SK-N-SH (cell line): ENCODE measurements around the gene CTBP2.

ENCODE experiments used
- GABPA ChIP-seq: IDR thresholded peaks from 2 replicates; pipeline ENCODE4 v1.4.0; 2012; ENCODE audit warnings: low read depth, mild to moderate bottlenecking
- JUND ChIP-seq: IDR thresholded peaks from 2 replicates; pipeline ENCODE4 v1.4.0; 2012
- NFIC ChIP-seq: IDR thresholded peaks from 2 replicates; pipeline ENCODE4 v1.4.0; 2012; ENCODE audit warnings: borderline replicate concordance
- NRF1 ChIP-seq: IDR thresholded peaks from 2 replicates; pipeline ENCODE4 v1.6.1; 2012; ENCODE audit warnings: low read depth, mild to moderate bottlenecking, low read length
- POLR2AphosphoS5 ChIP-seq: IDR thresholded peaks from 2 replicates; pipeline ENCODE4 v1.6.1; 2012; ENCODE audit warnings: low read depth, low read length
- RXRA ChIP-seq: IDR thresholded peaks from 2 replicates; pipeline ENCODE4 v1.4.0; 2012; ENCODE audit warnings: low read depth, mild to moderate bottlenecking, borderline replicate concordance
- TAF1 ChIP-seq: IDR thresholded peaks from 2 replicates; pipeline ENCODE4 v1.6.1; 2012; ENCODE audit warnings: low read depth, mild to moderate bottlenecking, low read length, moderate library complexity, borderline replicate concordance
- YY1 ChIP-seq: IDR thresholded peaks from 2 replicates; pipeline ENCODE4 v1.4.0; 2012; ENCODE audit warnings: low read depth, mild to moderate bottlenecking
- TF ChIP-seq, protein P1 (sequence below): fragments of 200-600 bp; sonication (generic); IDR thresholded peaks from 2 replicates; pipeline ENCODE4 v1.6.1; 2017; ENCODE audit warnings: antibody characterized with exemption, mild to moderate bottlenecking, moderate library complexity
- TF ChIP-seq, protein P2 (sequence below): IDR thresholded peaks from 2 replicates; pipeline ENCODE4 v1.4.0; 2012; ENCODE audit warnings: low read depth, borderline replicate concordance
- TF ChIP-seq, protein P3 (sequence below): IDR thresholded peaks from 2 replicates; pipeline ENCODE4 v1.6.1; 2012; ENCODE audit warnings: mild to moderate bottlenecking, low read depth, low read length, moderate library complexity
- TF ChIP-seq, protein P4 (sequence below): fragments of 150-350 bp; IDR thresholded peaks from 2 replicates; pipeline ENCODE4 v1.6.1; 2017; ENCODE audit warnings: antibody characterized with exemption, low read length, low read depth, borderline replicate concordance
- TF ChIP-seq, protein P5 (sequence below): IDR thresholded peaks from 2 replicates; pipeline ENCODE4 v1.4.0; 2012; ENCODE audit warnings: low read depth

DNA sequence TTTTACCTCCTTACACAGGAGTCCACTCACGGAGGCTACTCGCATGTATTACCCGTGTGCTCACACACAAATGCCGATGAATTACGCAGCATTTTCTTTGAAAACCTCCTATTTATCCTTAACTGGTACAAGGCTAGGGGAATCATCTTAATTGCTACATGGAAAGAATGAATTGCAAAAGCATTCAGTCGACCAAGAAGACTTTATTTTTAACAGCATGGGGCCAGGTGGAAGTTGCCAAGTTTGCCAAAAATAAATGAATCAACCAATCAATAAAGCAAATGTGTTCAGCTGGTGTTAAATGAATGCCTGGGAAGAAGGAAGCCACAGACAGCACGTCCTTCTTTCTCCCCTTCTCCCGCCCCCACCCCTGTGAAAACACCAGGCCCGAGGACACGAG is 55.8 kb downstream of the CTBP2 start:
- TF ChIP-seq, protein P1, sequence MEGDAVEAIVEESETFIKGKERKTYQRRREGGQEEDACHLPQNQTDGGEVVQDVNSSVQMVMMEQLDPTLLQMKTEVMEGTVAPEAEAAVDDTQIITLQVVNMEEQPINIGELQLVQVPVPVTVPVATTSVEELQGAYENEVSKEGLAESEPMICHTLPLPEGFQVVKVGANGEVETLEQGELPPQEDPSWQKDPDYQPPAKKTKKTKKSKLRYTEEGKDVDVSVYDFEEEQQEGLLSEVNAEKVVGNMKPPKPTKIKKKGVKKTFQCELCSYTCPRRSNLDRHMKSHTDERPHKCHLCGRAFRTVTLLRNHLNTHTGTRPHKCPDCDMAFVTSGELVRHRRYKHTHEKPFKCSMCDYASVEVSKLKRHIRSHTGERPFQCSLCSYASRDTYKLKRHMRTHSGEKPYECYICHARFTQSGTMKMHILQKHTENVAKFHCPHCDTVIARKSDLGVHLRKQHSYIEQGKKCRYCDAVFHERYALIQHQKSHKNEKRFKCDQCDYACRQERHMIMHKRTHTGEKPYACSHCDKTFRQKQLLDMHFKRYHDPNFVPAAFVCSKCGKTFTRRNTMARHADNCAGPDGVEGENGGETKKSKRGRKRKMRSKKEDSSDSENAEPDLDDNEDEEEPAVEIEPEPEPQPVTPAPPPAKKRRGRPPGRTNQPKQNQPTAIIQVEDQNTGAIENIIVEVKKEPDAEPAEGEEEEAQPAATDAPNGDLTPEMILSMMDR: no peak
- TF ChIP-seq POLR2AphosphoS5: no peak
- TF ChIP-seq RXRA: no peak
- TF ChIP-seq GABPA: no peak
- TF ChIP-seq, protein P2, sequence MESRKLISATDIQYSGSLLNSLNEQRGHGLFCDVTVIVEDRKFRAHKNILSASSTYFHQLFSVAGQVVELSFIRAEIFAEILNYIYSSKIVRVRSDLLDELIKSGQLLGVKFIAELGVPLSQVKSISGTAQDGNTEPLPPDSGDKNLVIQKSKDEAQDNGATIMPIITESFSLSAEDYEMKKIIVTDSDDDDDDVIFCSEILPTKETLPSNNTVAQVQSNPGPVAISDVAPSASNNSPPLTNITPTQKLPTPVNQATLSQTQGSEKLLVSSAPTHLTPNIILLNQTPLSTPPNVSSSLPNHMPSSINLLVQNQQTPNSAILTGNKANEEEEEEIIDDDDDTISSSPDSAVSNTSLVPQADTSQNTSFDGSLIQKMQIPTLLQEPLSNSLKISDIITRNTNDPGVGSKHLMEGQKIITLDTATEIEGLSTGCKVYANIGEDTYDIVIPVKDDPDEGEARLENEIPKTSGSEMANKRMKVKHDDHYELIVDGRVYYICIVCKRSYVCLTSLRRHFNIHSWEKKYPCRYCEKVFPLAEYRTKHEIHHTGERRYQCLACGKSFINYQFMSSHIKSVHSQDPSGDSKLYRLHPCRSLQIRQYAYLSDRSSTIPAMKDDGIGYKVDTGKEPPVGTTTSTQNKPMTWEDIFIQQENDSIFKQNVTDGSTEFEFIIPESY: no peak
- TF ChIP-seq NFIC: no peak
- TF ChIP-seq, protein P3, sequence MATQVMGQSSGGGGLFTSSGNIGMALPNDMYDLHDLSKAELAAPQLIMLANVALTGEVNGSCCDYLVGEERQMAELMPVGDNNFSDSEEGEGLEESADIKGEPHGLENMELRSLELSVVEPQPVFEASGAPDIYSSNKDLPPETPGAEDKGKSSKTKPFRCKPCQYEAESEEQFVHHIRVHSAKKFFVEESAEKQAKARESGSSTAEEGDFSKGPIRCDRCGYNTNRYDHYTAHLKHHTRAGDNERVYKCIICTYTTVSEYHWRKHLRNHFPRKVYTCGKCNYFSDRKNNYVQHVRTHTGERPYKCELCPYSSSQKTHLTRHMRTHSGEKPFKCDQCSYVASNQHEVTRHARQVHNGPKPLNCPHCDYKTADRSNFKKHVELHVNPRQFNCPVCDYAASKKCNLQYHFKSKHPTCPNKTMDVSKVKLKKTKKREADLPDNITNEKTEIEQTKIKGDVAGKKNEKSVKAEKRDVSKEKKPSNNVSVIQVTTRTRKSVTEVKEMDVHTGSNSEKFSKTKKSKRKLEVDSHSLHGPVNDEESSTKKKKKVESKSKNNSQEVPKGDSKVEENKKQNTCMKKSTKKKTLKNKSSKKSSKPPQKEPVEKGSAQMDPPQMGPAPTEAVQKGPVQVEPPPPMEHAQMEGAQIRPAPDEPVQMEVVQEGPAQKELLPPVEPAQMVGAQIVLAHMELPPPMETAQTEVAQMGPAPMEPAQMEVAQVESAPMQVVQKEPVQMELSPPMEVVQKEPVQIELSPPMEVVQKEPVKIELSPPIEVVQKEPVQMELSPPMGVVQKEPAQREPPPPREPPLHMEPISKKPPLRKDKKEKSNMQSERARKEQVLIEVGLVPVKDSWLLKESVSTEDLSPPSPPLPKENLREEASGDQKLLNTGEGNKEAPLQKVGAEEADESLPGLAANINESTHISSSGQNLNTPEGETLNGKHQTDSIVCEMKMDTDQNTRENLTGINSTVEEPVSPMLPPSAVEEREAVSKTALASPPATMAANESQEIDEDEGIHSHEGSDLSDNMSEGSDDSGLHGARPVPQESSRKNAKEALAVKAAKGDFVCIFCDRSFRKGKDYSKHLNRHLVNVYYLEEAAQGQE: no peak
- TF ChIP-seq NRF1: no peak
- TF ChIP-seq YY1: no peak
- TF ChIP-seq JUND: no peak
- TF ChIP-seq, protein P4, sequence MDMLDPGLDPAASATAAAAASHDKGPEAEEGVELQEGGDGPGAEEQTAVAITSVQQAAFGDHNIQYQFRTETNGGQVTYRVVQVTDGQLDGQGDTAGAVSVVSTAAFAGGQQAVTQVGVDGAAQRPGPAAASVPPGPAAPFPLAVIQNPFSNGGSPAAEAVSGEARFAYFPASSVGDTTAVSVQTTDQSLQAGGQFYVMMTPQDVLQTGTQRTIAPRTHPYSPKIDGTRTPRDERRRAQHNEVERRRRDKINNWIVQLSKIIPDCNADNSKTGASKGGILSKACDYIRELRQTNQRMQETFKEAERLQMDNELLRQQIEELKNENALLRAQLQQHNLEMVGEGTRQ: no peak
- no peak for TF ChIP-seq TAF1
- TF ChIP-seq, protein P5, sequence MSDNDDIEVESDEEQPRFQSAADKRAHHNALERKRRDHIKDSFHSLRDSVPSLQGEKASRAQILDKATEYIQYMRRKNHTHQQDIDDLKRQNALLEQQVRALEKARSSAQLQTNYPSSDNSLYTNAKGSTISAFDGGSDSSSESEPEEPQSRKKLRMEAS: no peak
